ENCODE measurements around the gene ADGRA1.
"Not testable (repeated sequence)": the region's sequence is repeated elsewhere in the genome, so short reads cannot be mapped to it uniquely, and the experiment has no call there.

ADGRA1 gene

GRCh38 chr10:133087679-133088178 is at the start of gene ADGRA1:
Gene ADGRA1 (plus strand): TSS chr10:133087924. CDS start chr10:133088910, 986 bp downstream.
- no peak for DNase-seq (ENCODE audit: low read depth in 2 of 2)

- no peak for DNase-seq (ENCODE audit: low read depth in 2 of 2)
Measured at GRCh38 chr10:133038036-133038823, 49.5 kb upstream of the ADGRA1 start.

- DNase-seq (ENCODE audit: low read depth in 2 of 2) = no peak
Measured at GRCh38 chr10:133039107-133039802, 48.5 kb upstream of the ADGRA1 start.

- DNase-seq (ENCODE audit: low read depth in 2 of 2) = no peak
Measured at GRCh38 chr10:133039803-133040165, 47.9 kb upstream of the ADGRA1 start.

GRCh38 chr10:133040198-133040597 is 47.5 kb upstream of the ADGRA1 start:
- DNase-seq (ENCODE audit: low read depth in 2 of 2) = no peak

GRCh38 chr10:133041101-133041500 is 46.6 kb upstream of the ADGRA1 start:
- no peak for DNase-seq (ENCODE audit: low read depth in 2 of 2)

GRCh38 chr10:133042061-133042460 is 45.7 kb upstream of the ADGRA1 start:
- no peak for DNase-seq (ENCODE audit: low read depth in 2 of 2)

- no peak for DNase-seq (ENCODE audit: low read depth in 2 of 2)
Measured at GRCh38 chr10:133042816-133043215, 44.9 kb upstream of the ADGRA1 start.

- DNase-seq (ENCODE audit: low read depth in 2 of 2) = no peak
Measured at GRCh38 chr10:133043541-133044225, 44.0 kb upstream of the ADGRA1 start.

GRCh38 chr10:133044401-133044811 is 43.3 kb upstream of the ADGRA1 start:
- no peak for DNase-seq (ENCODE audit: low read depth in 2 of 2)

GRCh38 chr10:133045556-133046389 is 42.0 kb upstream of the ADGRA1 start:
- DNase-seq (ENCODE audit: low read depth in 2 of 2) = no peak

GRCh38 chr10:133046390-133046765 is 41.3 kb upstream of the ADGRA1 start:
- no peak for DNase-seq (ENCODE audit: low read depth in 2 of 2)

GRCh38 chr10:133047526-133048123 is 40.1 kb upstream of the ADGRA1 start:
- no peak for DNase-seq (ENCODE audit: low read depth in 2 of 2)

GRCh38 chr10:133048266-133048665 is 39.5 kb upstream of the ADGRA1 start:
- DNase-seq (ENCODE audit: low read depth in 2 of 2) = no peak

- DNase-seq (ENCODE audit: low read depth in 2 of 2) = no peak
Measured at GRCh38 chr10:133048926-133049325, 38.8 kb upstream of the ADGRA1 start.

- DNase-seq (ENCODE audit: low read depth in 2 of 2) = no peak
Measured at GRCh38 chr10:133049639-133050038, 38.1 kb upstream of the ADGRA1 start.

GRCh38 chr10:133050371-133050770 is 37.4 kb upstream of the ADGRA1 start:
- no peak for DNase-seq (ENCODE audit: low read depth in 2 of 2)

GRCh38 chr10:133052076-133052475 is 35.6 kb upstream of the ADGRA1 start:
- DNase-seq (ENCODE audit: low read depth in 2 of 2) = no peak

- not testable (repeated sequence) for DNase-seq (ENCODE audit: low read depth in 2 of 2)
Measured at GRCh38 chr10:133053527-133054133, 34.1 kb upstream of the ADGRA1 start.

- no peak for DNase-seq (ENCODE audit: low read depth in 2 of 2)
Measured at GRCh38 chr10:133055470-133055869, 32.3 kb upstream of the ADGRA1 start.

- no peak for DNase-seq (ENCODE audit: low read depth in 2 of 2)
Measured at GRCh38 chr10:133056001-133056400, 31.7 kb upstream of the ADGRA1 start.

Measured in activated CD8-positive, alpha-beta memory T cell treated with anti-CD3 and anti-CD28 coated beads for 4 hours (primary cell).